ENCODE data around the gene ERC2. TPM values are rescaled to one million over a fixed set of nuclear protein-coding genes. Genes with fewer than 3 reads are reported as not detected.

Gene ERC2
- total and polyA plus RNA-seq, 2 of the 8 experiments (the other 6 are each of a cell fraction or from before 2014, with no cell fraction given): 16.4 to 22.8 TPM

DNA sequence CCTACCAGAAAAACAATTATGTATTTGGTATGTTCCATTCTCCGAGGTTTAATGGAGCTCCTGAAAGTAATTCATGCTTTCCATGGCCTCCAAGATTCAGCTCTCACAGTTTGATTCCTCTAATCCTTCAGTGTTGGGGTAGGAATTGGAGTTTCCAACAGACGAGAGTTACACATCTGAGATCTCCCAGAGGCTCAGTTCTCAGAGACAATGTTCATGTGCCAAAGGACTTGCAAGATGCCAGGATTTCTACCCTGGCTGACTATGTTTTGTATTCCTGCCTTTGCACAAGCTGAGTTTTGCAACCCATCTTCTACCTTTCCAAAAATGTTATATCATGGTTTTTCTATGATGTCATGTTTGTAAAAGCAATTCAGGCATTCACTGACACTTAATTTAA is 322.9 kb downstream of the ERC2 start (continued):
- no peak for TF ChIP-seq SP1 (IDR thresholded peaks at IDR 0.05; ENCODE audit: low read depth, low read length)
- TF ChIP-seq, protein P1, sequence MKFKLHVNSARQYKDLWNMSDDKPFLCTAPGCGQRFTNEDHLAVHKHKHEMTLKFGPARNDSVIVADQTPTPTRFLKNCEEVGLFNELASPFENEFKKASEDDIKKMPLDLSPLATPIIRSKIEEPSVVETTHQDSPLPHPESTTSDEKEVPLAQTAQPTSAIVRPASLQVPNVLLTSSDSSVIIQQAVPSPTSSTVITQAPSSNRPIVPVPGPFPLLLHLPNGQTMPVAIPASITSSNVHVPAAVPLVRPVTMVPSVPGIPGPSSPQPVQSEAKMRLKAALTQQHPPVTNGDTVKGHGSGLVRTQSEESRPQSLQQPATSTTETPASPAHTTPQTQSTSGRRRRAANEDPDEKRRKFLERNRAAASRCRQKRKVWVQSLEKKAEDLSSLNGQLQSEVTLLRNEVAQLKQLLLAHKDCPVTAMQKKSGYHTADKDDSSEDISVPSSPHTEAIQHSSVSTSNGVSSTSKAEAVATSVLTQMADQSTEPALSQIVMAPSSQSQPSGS (IDR thresholded peaks at IDR 0.05; ENCODE audit: low read length): no peak
- no peak for TF ChIP-seq SUZ12 (IDR thresholded peaks at IDR 0.05; ENCODE audit: low read length)
- no peak for TF ChIP-seq CHD2 (IDR thresholded peaks at IDR 0.05; ENCODE audit: low read length)
- no peak for TF ChIP-seq RAD21 (IDR thresholded peaks at IDR 0.05 in 1 of 2, conservative IDR thresholded peaks at IDR 0.05 in 1 of 2; ENCODE audit: low read depth in 2 of 2, low read length in 2 of 2)
- no peak for TF ChIP-seq GABPA (IDR thresholded peaks at IDR 0.05; ENCODE audit: borderline replicate concordance, insufficient read depth, low read length)

Data from H1 (cell line).